SK-N-SH (cell line): ENCODE measurements around the gene TRIM47. TPM values are rescaled to one million over a fixed set of nuclear protein-coding genes. Genes with fewer than 3 reads are reported as not detected.

Source experiments
- CTCF ChIA-PET: fragments of 300-600, 350-600 bp; formaldehyde crosslinking; extraction: SDS; loops from one replicate; lab custom pipeline; 2021; lab: Yijun Ruan, JAX
- POLR2A ChIA-PET: fragments of 350-600 bp; sonication (Branson Sonifier 250); formaldehyde crosslinking; extraction: SDS; loops from one replicate; lab custom pipeline; 2020; ENCODE audit warnings: antibody characterized with exemption, inconsistent platforms; lab: Yijun Ruan, JAX
- DNase-seq: peaks from one replicate; pipeline ENCODE4 v3.0.0; 2012
- H2AFZ ChIP-seq: fragments of 200-600 bp; sonication (generic); 2 replicates; pipeline ENCODE4 v1.8.1; 2016; ENCODE audit warnings: antibody characterized with exemption, mild to moderate bottlenecking, low read depth
- H3F3A ChIP-seq: fragments of 200-600 bp; sonication (generic); replicated peaks from 2 replicates; pipeline ENCODE3; 2016; ENCODE audit warnings: antibody characterized with exemption, mild to moderate bottlenecking; ENCODE audit not compliant: insufficient read depth
- H3K27ac ChIP-seq, 2 experiments: fragments of 200-500 bp in 1 of 2; fragments of 200-600 bp in 1 of 2; sonication (Bioruptor generic) in 1 of 2; sonication (generic), shearing (Covaris generic) in 1 of 2; 2 replicates each; pipeline versions ENCODE4 v1.5.1 to v1.6.1; 2014 to 2016; ENCODE audit warnings: low read depth in 2 of 2, inconsistent platforms in 1 of 2, low read length in 1 of 2, mild to moderate bottlenecking in 1 of 2, mixed read lengths in 1 of 2
- H3K27me3 ChIP-seq: fragments of 200-600 bp; sonication (generic), shearing (Covaris generic); 2 replicates; pipeline ENCODE4 v1.6.1; 2016; ENCODE audit warnings: mixed run types; ENCODE audit not compliant: insufficient read depth
- H3K36me3 ChIP-seq, 2 experiments: fragments of 200-500 bp in 1 of 2; fragments of 200-600 bp in 1 of 2; sonication (Bioruptor generic) in 1 of 2; sonication (generic) in 1 of 2; replicated peaks in 1 of 2; 2 replicates each; pipeline versions ENCODE3 to v1.5.1; 2014 to 2016; ENCODE audit warnings: low read length in 1 of 2, mild to moderate bottlenecking in 1 of 2; ENCODE audit not compliant: insufficient read depth in 2 of 2, control insufficient read depth in 1 of 2
- H3K4me1 ChIP-seq, 2 experiments: fragments of 200-500 bp in 1 of 2; fragments of 200-600 bp in 1 of 2; sonication (Bioruptor generic) in 1 of 2; sonication (generic), shearing (Covaris generic) in 1 of 2; 2 replicates each; pipeline versions ENCODE4 v1.5.1 to v1.6.1; 2014 to 2016; ENCODE audit warnings: low read depth in 1 of 2, low read length in 1 of 2, mixed run types in 1 of 2; ENCODE audit not compliant: insufficient read depth in 2 of 2, control insufficient read depth in 1 of 2
- H3K4me2 ChIP-seq: fragments of 200-600 bp; sonication (generic), shearing (Covaris generic); 2 replicates; pipeline ENCODE4 v1.6.1; 2017; ENCODE audit warnings: mixed run types
- H3K4me3 ChIP-seq, 2 experiments: fragments of 200-500 bp in 1 of 2; fragments of 200-600 bp in 1 of 2; sonication (Bioruptor generic) in 1 of 2; sonication (generic), shearing (Covaris generic) in 1 of 2; 2 replicates each; pipeline versions ENCODE4 v1.5.1 to v1.8.1; 2014 to 2016; ENCODE audit warnings: low read depth in 2 of 2, inconsistent platforms in 1 of 2, low read length in 1 of 2, mild to moderate bottlenecking in 1 of 2, mixed read lengths in 1 of 2, moderate library complexity in 1 of 2
- H3K79me2 ChIP-seq: fragments of 200-600 bp; sonication (generic); 2 replicates; pipeline ENCODE4 v1.8.1; 2017; ENCODE audit warnings: mild to moderate bottlenecking; ENCODE audit not compliant: insufficient read depth
- H3K9ac ChIP-seq: fragments of 200-600 bp; sonication (generic); 2 replicates; pipeline ENCODE4 v1.6.1; 2017; ENCODE audit warnings: mixed run types
- H3K9me2 ChIP-seq: fragments of 200-600 bp; sonication (generic); 2 replicates; pipeline ENCODE4 v1.6.1; 2017; ENCODE audit warnings: mixed run types
- H3K9me3 ChIP-seq: fragments of 200-600 bp; sonication (generic); 2 replicates; pipeline ENCODE4 v1.6.1; 2017; ENCODE audit warnings: mixed run types, mild to moderate bottlenecking, moderate library complexity
- H4K20me1 ChIP-seq: fragments of 200-600 bp; sonication (generic); 2 replicates; pipeline ENCODE4 v1.6.1; 2017; ENCODE audit warnings: mild to moderate bottlenecking, mixed run types; ENCODE audit not compliant: insufficient read depth
- FOSL2 ChIP-seq: IDR thresholded peaks from 2 replicates; pipeline ENCODE4 v1.4.0; 2012; ENCODE audit warnings: low read depth, mild to moderate bottlenecking, moderate library complexity, borderline replicate concordance
- FOXM1 ChIP-seq: IDR thresholded peaks from 2 replicates; pipeline ENCODE4 v1.4.0; 2012; ENCODE audit warnings: low read depth, mild to moderate bottlenecking
- IRF3 ChIP-seq: fragments of 150-350 bp; IDR thresholded peaks from 2 replicates; pipeline ENCODE4 v1.6.1; 2016; ENCODE audit warnings: mild to moderate bottlenecking, low read depth, low read length
- NFIC ChIP-seq: IDR thresholded peaks from 2 replicates; pipeline ENCODE4 v1.4.0; 2012; ENCODE audit warnings: borderline replicate concordance
- SIN3A ChIP-seq: IDR thresholded peaks from 2 replicates; pipeline ENCODE4 v1.6.1; 2012; ENCODE audit warnings: low read depth, mild to moderate bottlenecking, low read length, moderate library complexity, borderline replicate concordance
- WGBS: methylation state at CpG from one replicate; pipeline ENCODE4 v1.1.6; 2017; ENCODE audit warnings: low lambda C conversion rate; 5-methylcytosine and 5-hydroxymethylcytosine counted together
- polyA plus RNA-seq, 3 experiments: library from polyadenylated mRNA; depleted of rRNA; stranded (reverse); fragments of >200 nt; gene quantifications; 2 replicates each; pipeline ENCODE4 v1.2.3, GENCODE V29; 2012
- TF ChIP-seq, protein P1 (sequence below): IDR thresholded peaks from 2 replicates; pipeline ENCODE4 v1.6.1; 2012; ENCODE audit warnings: mild to moderate bottlenecking, low read depth, low read length, moderate library complexity

Gene TRIM47
- polyA plus RNA-seq, 1 of the 3 experiments (the other 2 are of a cell fraction), result 5.1 TPM

GRCh38 chr17:75875182-75875939 is 3.0 kb downstream of the TRIM47 start:
- 57% methylated on average over 16 of the region's 18 CpGs for WGBS
- H3K4me1 ChIP-seq, result peaks cover 32 to 36% of the 10 kb centered on the region in 2 experiments; a peak in 3 of 4 replicates
- ChIA-PET POLR2A (interaction anchor here (0.6 to 1.6 kb wide), 9 partner anchors 17 to 99 kb away, joined by 3 to 8 read pairs (median 3); partner anchors contain the start of genes MRPL38, TRIM65 and WBP2), CTCF (interaction anchor here (0.7 to 15.4 kb wide), 17 partner anchors 8 to 904 kb away, joined by 3 to 214 read pairs (median 4); partner anchors contain the start of genes CDK3, MRPL38, TRIM65 and WBP2)
- H3K9ac ChIP-seq, result peak overlapping the region; percentile 6; the same call in 1 of the 2 replicates
- peaks cover 33% of the 10 kb centered on the region for H3F3A ChIP-seq
- no peaks in the 10 kb centered on the region for H3K79me2 ChIP-seq
- no peaks in the 10 kb centered on the region for H3K36me3 ChIP-seq
- TF ChIP-seq SIN3A (no peak), IRF3 (no peak), FOSL2 (peak; percentile 46; the same call in 1 of the 2 replicates), NFIC (peak; percentile 68; the same call in 1 of the 2 replicates)
- H3K27me3 ChIP-seq, result no peaks in the 10 kb centered on the region
- no peaks in the 10 kb centered on the region for H3K9me2 ChIP-seq
- H3K27ac ChIP-seq, result peak overlapping the region in 1 of 2 experiments; percentile 87; a peak in 1 of 4 replicates
- H2AFZ ChIP-seq, result no peak overlapping the region
- peak; percentile 75 for DNase-seq
- H3K9me3 ChIP-seq, result no peaks in the 10 kb centered on the region
- peak overlapping the region; percentile 76 for H3K4me2 ChIP-seq
- no peak overlapping the region for H3K4me3 ChIP-seq
- H4K20me1 ChIP-seq, result no peaks in the 10 kb centered on the region; the same call in 1 of the 2 replicates

DNA sequence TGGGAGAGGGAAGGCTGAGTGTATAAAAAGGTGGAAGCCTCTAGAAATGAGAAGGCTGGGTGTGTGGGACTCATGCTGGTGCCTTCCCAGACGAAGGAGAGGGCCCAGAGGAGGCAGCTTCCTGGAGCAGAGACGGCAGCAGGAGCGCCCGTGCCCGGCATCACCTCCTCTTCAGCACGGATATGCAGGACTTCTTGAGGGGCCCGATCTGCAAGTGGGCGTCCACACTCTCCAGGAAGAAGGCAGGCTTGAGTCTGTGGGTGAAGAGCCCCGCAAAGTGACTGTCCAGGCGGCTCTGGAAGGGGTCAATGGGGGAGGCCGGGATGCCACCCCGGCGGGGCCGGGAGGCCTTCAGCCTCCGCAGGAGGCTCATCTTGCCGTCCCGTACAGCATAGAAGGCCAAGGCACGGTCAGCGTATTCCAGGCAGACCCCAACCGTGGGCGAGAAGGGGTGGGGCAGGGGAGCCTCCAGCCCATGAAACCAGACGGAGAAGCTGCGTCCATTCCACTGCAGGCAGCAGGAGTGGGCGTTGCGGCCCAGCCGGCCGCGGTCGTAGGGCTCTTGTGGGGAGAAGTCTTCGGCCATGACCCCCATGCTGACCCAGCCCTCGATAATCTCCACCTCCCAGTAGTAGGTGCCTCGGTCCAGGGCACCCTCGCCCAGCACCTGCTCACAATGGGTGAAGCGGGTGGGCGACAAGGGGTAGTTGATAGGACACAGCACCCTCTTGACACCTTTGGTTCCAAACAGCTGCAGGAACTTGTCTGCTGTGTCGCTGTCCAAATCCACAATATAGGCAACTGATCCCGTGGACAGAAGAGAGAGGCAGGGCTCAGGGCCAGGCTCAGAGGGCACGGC is 3.8 kb downstream of the TRIM47 start:
- no peaks in the 10 kb centered on the region for H3K79me2 ChIP-seq
- H3F3A ChIP-seq, result peaks cover 28% of the 10 kb centered on the region
- H3K4me3 ChIP-seq, result no peak overlapping the region
- ChIA-PET CTCF (interaction anchor here (1.5 to 15.4 kb wide), 12 partner anchors 13 to 131 kb away, joined by 3 to 214 read pairs (median 6); partner anchors contain the start of genes CDK3, MRPL38, TRIM65 and WBP2), POLR2A (interaction anchor here (1.2 to 1.6 kb wide), 3 partner anchors 17 to 95 kb away, joined by 3 to 5 read pairs (median 3); no protein-coding TSS in a partner anchor)
- H3K9ac ChIP-seq, result no peak overlapping the region
- H3K4me2 ChIP-seq, result 0 out of 2 replicates have a peak overlapping the region, but pooled peaks have one; percentile 76
- no peak overlapping the region for H3K27ac ChIP-seq
- no peak for TF ChIP-seq FOXM1
- TF ChIP-seq, protein P1, sequence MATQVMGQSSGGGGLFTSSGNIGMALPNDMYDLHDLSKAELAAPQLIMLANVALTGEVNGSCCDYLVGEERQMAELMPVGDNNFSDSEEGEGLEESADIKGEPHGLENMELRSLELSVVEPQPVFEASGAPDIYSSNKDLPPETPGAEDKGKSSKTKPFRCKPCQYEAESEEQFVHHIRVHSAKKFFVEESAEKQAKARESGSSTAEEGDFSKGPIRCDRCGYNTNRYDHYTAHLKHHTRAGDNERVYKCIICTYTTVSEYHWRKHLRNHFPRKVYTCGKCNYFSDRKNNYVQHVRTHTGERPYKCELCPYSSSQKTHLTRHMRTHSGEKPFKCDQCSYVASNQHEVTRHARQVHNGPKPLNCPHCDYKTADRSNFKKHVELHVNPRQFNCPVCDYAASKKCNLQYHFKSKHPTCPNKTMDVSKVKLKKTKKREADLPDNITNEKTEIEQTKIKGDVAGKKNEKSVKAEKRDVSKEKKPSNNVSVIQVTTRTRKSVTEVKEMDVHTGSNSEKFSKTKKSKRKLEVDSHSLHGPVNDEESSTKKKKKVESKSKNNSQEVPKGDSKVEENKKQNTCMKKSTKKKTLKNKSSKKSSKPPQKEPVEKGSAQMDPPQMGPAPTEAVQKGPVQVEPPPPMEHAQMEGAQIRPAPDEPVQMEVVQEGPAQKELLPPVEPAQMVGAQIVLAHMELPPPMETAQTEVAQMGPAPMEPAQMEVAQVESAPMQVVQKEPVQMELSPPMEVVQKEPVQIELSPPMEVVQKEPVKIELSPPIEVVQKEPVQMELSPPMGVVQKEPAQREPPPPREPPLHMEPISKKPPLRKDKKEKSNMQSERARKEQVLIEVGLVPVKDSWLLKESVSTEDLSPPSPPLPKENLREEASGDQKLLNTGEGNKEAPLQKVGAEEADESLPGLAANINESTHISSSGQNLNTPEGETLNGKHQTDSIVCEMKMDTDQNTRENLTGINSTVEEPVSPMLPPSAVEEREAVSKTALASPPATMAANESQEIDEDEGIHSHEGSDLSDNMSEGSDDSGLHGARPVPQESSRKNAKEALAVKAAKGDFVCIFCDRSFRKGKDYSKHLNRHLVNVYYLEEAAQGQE, result peak; percentile 78
- WGBS, result 97% methylated on average over 37 of the region's 38 CpGs
- peaks cover 32 to 36% of the 10 kb centered on the region in 2 experiments; a peak in 3 of 4 replicates for H3K4me1 ChIP-seq
- H4K20me1 ChIP-seq, result no peaks in the 10 kb centered on the region; the same call in 1 of the 2 replicates
- no peaks in the 10 kb centered on the region for H3K27me3 ChIP-seq
- DNase-seq, result peak; percentile 41
- no peaks in the 10 kb centered on the region for H3K9me3 ChIP-seq
- H3K36me3 ChIP-seq, result no peaks in the 10 kb centered on the region
- H3K9me2 ChIP-seq, result no peaks in the 10 kb centered on the region
- H2AFZ ChIP-seq, result no peak overlapping the region
